ENCODE data around the gene TBCA.

- no peak for TF ChIP-seq POLR2A (IDR thresholded peaks at IDR 0.05)
- no peak for TF ChIP-seq CTCF (IDR thresholded peaks at IDR 0.05)
These were observed 7.2 kb downstream of the TBCA start for GRCh38 chr5:77768978-77769377.

Measured in heart left ventricle (tissue), 13 donors.